AG04449 (cell line): ENCODE data around the gene ENKD1.

Source experiments
- CTCF ChIA-PET: fragments of 350-600 bp; formaldehyde crosslinking; extraction: SDS; loops from one replicate; lab custom pipeline; 2021; ENCODE audit warnings: antibody characterized with exemption; lab: Yijun Ruan, JAX
- POLR2A ChIA-PET: fragments of 400-600, 350-600 bp; formaldehyde crosslinking; extraction: SDS; loops from one replicate; lab custom pipeline; 2020; ENCODE audit warnings: antibody characterized with exemption, inconsistent platforms; lab: Yijun Ruan, JAX
- DNase-seq: peaks from one replicate; pipeline ENCODE4 v3.0.0-alpha.2; 2010; ENCODE audit warnings: low read depth, low spot score
- H3K4me3 ChIP-seq: 2 replicates; pipeline ENCODE4 v1.5.1; 2011; ENCODE audit warnings: low read depth, mild to moderate bottlenecking, control low read depth, low read length
- CTCF ChIP-seq: IDR thresholded peaks from one replicate; pipeline ENCODE4 v1.5.1; 2011; ENCODE audit warnings: mild to moderate bottlenecking, moderate library complexity, low read length, control low read depth, inconsistent platforms; ENCODE audit not compliant: insufficient read depth; ENCODE audit errors: missing control alignments

ENKD1 gene

GRCh38 chr16:67648764-67649407 is 17.7 kb downstream of the ENKD1 start:
- ChIA-PET POLR2A (interaction anchor here (0.9 to 1.0 kb wide), 2 partner anchors 11 to 119 kb away, joined by 3 read pairs; partner anchors contain the start of gene ACD), CTCF (interaction anchor here (1.4 to 12.1 kb wide), 3 partner anchors 9 to 129 kb away, joined by 6 to 174 read pairs (median 148); no protein-coding TSS in a partner anchor)
- no peak for DNase-seq
- no peak for TF ChIP-seq CTCF
- H3K4me3 ChIP-seq = no peak overlapping the region

- POLR2A ChIA-PET = no interaction called here
- no peak for DNase-seq
- no peak for TF ChIP-seq CTCF
- CTCF ChIA-PET = interaction anchor here (1.4 to 12.1 kb wide), 3 partner anchors 8 to 128 kb away, joined by 6 to 174 read pairs (median 148); no protein-coding TSS in a partner anchor
- no peak overlapping the region for H3K4me3 ChIP-seq
These were observed 18.3 kb downstream of the ENKD1 start for GRCh38 chr16:67648088-67648763.

- no peak for DNase-seq
- ChIA-PET CTCF (interaction anchor here (1.0 to 12.1 kb wide), 3 partner anchors 85 to 127 kb away, joined by 3 to 174 read pairs (median 148); partner anchors contain the start of gene CTCF), POLR2A (no interaction called here)
- no peak overlapping the region for H3K4me3 ChIP-seq
- TF ChIP-seq CTCF = no peak
These were observed 18.9 kb downstream of the ENKD1 start for GRCh38 chr16:67647681-67648080.

- H3K4me3 ChIP-seq = no peak overlapping the region
- TF ChIP-seq CTCF = no peak
- ChIA-PET CTCF (interaction anchor here (1.0 to 12.1 kb wide), 3 partner anchors 85 to 127 kb away, joined by 3 to 174 read pairs (median 148); partner anchors contain the start of gene CTCF), POLR2A (no interaction called here)
- no peak for DNase-seq
These were observed 19.4 kb downstream of the ENKD1 start for GRCh38 chr16:67647111-67647651.

GRCh38 chr16:67645397-67646121 is 21.0 kb downstream of the ENKD1 start:
- no peak for DNase-seq
- no peak overlapping the region for H3K4me3 ChIP-seq
- POLR2A ChIA-PET = no interaction called here
- no peak for TF ChIP-seq CTCF
- CTCF ChIA-PET = interaction anchor here (0.6 to 12.1 kb wide), 22 partner anchors 9 to 164 kb away, joined by 3 to 174 read pairs (median 6); partner anchors contain the start of genes ACD, ATP6V0D1, C16orf86 and CTCF
